GM21360 (cell line): ENCODE data around the gene MBNL2.

Source experiments
- ATAC-seq: cut with Tn5 transposase; IDR thresholded peaks from one replicate; pipeline ENCODE4 v1.9.1; 2021; ENCODE audit warnings: mild to moderate bottlenecking, moderate library complexity; ENCODE audit not compliant: unreplicated experiment

The MBNL2 gene

DNA sequence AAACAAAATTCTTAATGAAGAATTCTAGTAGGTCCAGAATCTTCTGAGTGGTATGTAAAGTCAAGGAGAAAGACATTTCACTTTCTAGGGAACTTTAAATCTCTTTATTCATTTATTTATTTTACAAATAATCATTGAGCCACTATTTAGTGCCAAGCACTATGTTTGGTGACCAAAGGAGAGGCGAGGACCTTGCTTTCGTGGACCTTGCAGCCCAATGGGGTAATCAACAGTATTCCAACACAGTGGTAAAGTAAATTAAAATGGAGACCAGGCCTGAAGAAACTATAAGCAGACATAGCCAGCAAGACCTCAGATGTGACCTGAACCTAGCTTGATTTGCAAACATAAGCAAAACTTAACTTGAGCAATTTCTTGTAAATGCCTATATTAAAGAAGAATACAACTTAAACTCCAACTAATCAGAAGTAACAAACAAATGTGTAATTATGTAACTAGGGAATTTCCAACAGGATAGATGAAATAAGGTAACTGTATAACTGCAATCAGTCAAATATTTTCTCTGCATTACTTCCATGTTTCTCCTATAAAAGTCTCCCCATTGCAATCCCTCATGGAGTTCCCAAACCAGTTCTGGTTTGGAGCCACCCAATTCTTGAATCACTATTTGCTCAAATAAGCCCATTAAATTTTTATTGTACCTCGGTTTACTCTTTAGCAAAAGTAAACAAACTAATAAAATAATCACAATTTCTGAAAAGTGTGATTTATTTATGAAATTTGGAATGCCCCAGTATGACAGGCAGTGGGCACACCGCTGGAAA, 67.6 kb downstream of the MBNL2 start:
- no peak for ATAC-seq

DNA sequence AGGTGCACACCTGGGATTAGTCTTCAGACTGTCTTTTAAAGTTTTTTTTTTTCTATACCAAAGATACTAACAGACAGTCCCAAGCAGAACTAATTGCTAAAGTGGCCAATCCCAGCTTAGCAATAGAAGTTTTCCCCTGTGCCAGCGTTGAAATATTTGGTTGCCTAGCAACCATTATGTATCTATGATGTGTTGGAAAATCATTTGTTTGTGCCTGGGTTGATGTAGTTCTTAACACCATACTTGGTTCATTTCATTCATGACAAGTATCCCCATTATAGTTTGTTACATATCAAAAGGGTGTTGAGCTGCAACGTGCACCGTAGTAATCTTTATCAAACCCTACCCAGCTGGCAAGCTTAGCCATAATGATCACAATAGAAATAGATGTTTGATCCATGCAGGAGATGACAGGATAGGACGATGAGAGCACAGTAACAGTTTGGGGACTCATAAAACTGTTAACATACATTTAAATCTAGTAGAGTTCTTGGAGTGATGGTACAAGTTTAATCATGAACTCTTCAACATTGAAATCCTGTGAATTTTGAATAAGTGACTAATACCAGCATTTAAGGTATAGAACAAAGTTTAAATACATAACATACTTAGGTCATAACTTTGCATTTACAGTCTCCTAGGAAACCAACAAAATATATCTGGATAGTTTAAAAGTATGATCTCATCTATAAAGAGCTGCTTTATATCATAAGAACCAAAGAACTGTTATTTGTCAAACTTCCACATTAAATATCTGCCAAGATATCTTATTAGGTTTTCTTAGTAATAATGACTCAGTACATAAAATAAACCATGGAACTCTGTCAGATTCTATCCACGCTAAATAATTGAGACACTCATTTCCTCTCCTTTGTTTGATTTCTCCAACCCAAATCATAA, 73.4 kb downstream of the MBNL2 start:
- ATAC-seq = no peak

DNA sequence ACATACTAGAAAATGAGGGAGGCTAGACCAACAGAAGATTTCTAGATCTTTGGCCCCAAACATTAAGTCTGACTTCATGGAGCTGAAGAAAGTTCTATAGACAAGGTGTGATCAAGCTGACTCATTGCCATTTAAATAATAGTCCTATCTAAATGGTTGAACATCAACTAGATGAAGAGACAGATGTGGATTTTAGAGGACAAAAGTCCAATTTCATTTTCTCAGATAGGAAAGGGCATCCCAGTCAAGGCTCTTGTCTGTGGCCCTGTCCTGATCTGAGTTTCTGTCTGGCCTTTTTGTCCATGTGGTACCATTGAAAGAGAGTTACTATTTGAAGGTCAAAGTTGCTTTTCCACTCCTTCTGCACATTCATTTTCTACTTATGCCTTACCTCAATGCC, 74.6 kb downstream of the MBNL2 start:
- no peak for ATAC-seq

DNA sequence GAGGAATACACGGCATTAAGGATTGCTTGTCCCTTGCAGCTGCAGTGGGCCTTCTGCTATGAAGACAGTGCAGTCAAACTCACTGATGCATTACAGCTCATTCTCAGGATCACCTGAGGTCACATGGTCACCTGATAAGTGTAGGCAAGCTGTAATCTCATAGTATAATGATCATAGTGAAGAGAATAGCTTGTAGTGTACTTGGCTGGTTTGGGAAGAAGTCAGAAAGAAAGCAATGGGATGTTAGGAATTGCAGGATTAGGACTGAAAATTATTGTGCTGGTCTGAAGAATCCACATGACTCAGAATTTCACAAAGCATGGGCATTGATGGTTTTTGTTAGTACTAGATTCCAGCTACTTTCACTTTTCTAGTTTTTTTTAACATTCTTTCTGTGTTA, 76.7 kb downstream of the MBNL2 start:
- ATAC-seq = peak; percentile 62

DNA sequence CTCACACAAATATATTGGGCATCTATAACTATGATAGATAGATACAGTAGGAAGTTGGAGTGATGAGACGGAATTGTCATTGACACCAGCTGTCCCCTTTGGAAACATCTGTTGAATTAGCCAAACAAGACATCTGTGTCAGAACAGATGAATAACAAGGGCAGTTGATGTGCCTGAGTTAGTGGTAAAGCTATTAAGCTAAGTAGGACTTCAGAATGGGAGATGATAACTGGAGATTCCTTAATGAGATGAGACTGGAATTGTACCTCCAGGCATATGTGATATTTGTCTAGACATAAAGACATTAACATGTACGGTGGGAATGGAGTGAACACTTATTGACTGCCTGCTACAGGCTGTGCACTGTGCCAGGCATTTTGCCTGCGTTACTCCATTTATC, 78.7 kb downstream of the MBNL2 start:
- ATAC-seq = no peak

DNA sequence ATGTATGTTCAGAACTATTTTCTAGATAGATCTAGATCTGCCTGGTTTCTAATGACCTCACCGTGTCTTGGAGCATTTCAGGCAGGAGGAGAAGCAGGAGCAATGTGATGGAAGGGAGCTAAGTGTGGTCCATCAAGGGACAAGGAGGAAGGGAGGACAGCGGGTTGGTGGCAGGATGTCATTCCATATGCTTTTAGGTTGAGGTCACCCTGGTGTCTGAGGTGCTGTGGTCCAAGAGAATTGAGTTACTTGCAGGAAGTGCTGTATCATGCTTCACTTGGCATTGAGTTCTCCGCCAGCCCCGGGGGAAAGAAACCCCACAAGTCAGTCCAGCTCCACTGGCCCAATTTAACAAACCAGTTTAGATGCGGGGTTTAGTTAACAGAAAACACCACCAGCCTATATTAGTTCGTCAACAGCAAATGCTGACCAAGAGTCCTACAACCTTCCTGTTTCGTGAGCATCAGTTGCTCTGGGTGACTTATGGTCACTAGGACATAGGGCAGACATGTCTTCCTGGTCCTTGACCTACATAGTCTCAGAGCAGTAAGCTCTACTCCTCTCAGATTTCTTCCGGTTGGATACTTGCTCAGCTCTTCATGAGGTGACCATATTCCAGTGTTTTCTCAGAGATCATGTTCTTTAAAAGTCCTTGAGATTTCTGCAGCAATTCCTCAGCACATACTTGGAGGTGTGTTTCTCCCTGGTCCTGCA, 79.4 kb downstream of the MBNL2 start:
- no peak for ATAC-seq

- ATAC-seq = no peak
Measured at GRCh38 chr13:97302611-97303010, 80.5 kb downstream of the MBNL2 start.

- ATAC-seq = no peak
Measured at GRCh38 chr13:97306106-97306505, 84.0 kb downstream of the MBNL2 start.

DNA sequence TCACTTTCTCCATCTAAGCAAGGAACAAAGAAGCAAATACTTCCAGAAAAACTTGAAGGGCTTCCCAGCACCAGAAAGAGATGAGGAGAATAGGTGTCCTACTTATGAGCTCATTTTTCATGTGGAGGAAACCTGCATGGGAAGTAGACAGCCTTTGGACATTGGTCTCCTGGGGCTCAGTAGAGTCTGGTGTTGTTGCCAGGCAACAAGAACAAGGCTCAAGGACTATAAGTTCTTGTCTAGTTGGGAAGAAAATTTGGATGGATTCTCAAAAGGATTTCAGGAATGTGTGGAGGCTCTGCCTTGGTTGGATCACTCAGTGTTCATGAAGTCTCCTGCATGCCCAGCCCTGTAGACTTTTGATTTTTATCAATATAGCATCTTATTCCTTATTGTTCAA, 84.5 kb downstream of the MBNL2 start:
- ATAC-seq = no peak

GRCh38 chr13:97307118-97307881, 85.2 kb downstream of the MBNL2 start:
- ATAC-seq = no peak

GRCh38 chr13:97307882-97308624, 85.9 kb downstream of the MBNL2 start:
- ATAC-seq = no peak

- ATAC-seq = no peak
Measured at GRCh38 chr13:97308735-97309429, 86.7 kb downstream of the MBNL2 start.

DNA sequence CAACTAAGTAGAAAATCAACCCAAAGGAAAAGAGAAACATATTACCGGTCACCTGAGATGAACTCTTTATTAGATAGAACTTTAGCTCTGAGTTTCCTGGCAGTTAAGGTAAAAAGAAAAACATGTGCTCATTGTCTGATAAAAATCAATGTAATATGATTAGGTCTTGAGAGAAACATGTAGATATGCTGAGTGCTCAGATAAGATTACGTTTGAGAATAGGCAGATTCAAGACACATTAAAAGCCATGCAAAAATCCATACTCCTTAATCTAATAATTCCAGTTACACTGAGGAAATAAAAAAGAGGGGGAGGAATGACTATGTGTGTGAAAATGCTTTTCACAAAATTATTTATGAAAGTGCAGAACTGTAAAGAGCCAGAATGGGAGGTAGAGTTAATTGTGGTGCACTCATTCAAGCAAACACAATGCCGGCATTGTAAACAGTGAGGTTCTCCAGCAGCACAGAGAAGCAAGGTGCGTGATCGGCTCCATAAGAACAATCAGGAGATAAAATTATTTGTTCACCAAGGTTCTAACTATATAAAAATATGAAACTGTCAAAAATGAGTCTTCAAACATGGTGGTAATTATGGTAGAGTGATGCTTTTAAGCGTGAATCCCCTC, 88.8 kb downstream of the MBNL2 start:
- ATAC-seq = no peak

DNA sequence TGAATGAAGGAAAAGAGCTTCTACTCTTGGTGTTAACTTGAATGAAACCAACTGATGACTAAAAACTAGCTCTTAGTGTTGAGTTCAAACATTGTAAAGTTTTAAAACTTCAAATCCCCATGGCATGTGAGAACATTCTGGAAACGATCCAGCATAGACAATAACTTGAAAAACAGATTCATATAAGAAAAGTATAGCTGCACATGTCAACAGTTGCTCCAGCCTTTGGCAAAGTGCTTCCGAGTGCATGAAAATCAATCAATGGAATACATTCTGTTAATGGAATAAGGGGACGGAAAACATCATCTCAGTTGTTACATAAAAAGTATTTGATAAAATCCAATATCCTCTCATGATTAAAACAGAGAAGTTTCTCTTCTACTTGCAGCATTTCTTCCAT, 89.8 kb downstream of the MBNL2 start:
- no peak for ATAC-seq

- no peak for ATAC-seq
Measured at GRCh38 chr13:97313551-97314260, 91.6 kb downstream of the MBNL2 start.

DNA sequence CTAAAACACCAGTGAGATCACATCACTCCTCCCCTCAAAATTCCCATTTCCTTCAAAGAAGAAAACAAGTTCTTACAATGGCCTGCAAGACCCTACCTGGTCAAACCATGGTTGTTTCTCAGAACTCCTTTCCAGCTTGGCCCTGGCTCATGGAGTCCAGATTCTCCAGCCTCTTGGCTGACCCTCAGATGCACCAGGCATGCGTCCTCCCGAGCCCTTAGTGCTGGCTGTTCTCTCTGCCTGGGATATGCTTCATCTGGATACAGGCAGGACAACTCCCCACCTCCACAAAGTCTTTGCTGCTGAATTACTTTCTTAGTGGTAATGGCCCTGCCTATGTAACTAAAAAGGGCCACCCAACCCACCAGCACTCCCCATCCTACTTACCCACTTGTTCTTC, 94.3 kb downstream of the MBNL2 start:
- ATAC-seq = no peak

DNA sequence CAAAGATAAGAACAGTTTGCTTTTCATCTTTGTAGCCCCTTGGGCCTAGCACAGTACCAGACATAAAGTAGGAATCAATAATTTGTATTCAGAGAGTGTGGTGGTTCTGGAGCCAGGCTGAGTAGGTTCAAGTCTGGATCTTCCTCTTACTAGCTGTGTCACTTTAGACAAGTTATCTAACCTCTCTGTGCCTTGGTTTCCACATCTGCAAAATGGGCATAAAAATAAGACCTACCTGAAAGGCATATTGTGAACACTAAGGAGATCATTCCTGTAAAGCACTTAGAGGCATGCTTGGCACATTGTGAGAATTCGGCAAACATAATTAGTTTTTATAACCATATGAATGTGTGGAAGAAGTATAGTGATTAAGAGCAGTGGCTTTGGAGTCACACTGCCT, 95.8 kb downstream of the MBNL2 start:
- ATAC-seq = no peak

GRCh38 chr13:97318532-97318931, 96.4 kb downstream of the MBNL2 start:
- ATAC-seq = no peak
